Endometrial microvascular endothelial cells (primary cell): ENCODE measurements around the gene PRSS35. TPM values are rescaled to one million over a fixed set of nuclear protein-coding genes. Genes with fewer than 3 reads are reported as not detected.
"Not testable (repeated sequence)": the region's sequence is repeated elsewhere in the genome, so short reads cannot be mapped to it uniquely, and the experiment has no call there.

Experiments
- in situ Hi-C: cut with HindIII; loops from 2 replicates; pipeline ENCODE4 v1.10.0; 2017; ENCODE audit warnings: low sequenced_read_pairs, low pct_unique_long_range_greater_than_20kb; ENCODE audit errors: inconsistent ontology term
- total RNA-seq: library from RNA; depleted of rRNA; stranded (reverse); fragments of >200 nt; gene quantifications from one replicate; pipeline ENCODE4 v1.2.3, GENCODE V29; 2015; ENCODE audit errors: inconsistent ontology term

Gene PRSS35
- total RNA-seq, 1 donor from 2014 or later, result 0.28 TPM

DNA sequence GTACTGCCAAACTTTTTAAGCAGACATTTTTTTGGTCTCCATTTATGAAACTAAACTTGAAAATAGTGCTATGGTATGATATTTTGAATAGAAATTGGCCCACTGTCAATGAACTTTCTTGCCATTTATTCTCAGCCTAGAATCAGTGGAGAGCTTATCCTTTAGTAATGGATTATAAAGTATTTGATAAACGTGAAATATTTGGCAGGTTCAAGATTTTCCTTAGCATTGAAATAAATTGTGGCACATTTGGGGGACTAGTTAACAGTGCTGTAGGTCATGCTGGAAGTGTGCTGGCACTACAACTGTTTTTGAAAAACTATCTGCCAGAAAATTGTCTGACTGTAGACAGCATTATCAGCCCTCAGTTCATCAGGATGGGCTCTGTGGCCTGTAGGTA, 2.1 kb downstream of the PRSS35 start:
- in situ Hi-C loops, result loop anchor here (5.0 kb wide), 1 partner anchor 297 kb away; no protein-coding TSS in a partner anchor

DNA sequence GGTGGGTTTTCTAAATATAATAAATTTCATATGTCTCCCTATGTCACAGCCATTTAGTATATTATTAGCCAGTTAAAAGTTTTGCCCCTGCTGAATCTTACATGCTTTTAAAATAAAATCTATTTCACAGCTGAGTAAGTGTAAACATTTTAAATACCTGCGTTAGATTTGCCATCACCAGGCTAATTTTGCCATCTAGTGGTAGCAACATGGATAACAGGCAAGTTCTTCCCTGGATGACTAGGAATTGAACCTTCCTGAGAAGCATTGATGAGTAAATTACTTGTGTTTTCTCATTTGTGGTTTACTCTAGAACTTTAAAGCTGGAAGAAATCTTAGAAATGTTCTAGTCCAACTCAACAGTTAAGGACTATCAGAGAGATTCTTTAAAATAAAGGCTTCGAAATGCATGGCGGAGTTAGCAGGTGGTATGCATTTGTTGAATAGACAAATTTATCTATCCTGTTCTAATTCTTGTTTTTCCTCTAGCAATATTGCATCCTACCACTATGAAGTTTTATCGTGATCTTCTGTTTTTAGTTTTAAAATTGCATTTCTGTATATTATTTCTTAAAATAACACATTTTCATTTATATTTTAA, 2.6 kb downstream of the PRSS35 start:
- in situ Hi-C loops, result loop anchor here (5.0 kb wide), 1 partner anchor 298 kb away; no protein-coding TSS in a partner anchor

DNA sequence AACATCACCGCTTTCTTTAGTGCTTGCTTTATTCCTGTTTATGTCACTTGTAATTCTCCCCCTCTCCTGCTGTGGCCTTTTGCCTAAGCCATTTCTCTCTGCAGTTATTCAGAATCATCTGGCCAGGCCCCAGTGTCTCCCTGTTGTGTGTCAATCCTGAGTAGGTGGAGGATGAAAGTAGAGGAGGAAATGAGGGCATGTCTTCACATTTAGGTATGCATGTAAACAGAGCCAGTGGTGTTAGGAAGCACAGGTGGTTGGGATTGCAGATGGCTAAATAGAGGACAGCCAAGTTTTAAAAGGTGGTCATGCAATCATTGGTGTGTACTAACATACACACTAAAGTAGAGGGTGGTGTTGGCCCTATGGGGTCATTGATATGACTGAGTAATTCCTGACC, 5.2 kb downstream of the PRSS35 start:
- in situ Hi-C loops, result no loop called here

DNA sequence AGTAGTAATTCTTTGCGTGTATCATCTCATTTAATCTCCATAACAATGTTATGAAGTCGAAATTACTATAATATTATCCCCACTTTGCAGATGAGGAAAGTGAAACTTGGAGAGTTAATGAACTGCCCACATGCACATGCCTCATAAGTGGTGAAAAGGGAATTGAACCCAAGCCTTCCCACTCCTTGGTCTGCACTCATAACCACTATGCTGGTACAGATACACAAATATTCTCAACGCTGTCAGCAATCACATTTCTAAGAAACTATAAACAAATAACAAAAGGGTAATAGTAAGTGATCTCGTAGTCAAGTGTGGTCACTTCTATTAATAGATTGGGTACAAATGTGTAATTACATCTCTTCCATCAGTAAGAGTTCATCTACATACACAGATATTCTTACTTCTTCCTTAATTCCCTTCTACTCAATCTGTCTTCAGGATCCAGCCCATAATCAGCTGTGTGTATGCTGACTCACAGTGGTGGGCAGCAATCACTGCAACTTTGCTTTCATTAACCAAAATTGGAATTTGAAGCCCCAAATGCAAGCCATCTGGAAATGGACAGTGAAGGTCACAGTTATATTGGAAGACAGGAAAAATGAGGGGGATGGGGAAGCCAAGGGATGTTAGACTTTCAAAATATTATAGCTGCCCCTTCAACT, 6.6 kb downstream of the PRSS35 start:
- in situ Hi-C loops, result no loop called here

DNA sequence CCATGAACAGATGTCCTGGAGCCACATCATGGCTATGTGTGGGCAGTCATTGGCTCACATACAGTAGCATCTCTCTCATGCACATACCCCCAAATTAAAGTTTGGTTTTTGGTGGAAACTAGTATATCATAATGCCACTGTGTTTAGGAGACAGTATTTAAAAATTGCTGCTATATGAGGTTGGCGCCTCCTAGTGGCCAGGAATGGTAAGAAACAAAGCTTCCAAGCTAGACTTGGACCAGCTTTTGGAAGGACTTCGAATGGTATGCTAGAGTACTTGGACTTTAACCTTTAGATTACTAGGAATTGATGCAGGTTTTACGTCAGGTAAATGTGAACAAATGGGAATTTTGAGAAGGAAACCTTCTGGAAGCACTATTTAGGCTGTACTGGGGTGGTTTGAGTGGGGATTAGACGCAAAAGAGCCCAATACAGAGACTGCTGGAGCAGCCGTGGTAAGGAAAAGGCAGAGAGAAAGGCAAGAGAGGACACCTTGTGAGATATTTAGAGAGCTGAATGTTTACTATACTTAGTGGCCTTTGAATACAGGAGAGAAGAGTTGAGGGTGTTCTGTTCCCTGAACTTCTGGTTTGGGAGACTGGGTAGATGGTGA, 23.8 kb downstream of the PRSS35 start:
- in situ Hi-C loops, result no loop called here

DNA sequence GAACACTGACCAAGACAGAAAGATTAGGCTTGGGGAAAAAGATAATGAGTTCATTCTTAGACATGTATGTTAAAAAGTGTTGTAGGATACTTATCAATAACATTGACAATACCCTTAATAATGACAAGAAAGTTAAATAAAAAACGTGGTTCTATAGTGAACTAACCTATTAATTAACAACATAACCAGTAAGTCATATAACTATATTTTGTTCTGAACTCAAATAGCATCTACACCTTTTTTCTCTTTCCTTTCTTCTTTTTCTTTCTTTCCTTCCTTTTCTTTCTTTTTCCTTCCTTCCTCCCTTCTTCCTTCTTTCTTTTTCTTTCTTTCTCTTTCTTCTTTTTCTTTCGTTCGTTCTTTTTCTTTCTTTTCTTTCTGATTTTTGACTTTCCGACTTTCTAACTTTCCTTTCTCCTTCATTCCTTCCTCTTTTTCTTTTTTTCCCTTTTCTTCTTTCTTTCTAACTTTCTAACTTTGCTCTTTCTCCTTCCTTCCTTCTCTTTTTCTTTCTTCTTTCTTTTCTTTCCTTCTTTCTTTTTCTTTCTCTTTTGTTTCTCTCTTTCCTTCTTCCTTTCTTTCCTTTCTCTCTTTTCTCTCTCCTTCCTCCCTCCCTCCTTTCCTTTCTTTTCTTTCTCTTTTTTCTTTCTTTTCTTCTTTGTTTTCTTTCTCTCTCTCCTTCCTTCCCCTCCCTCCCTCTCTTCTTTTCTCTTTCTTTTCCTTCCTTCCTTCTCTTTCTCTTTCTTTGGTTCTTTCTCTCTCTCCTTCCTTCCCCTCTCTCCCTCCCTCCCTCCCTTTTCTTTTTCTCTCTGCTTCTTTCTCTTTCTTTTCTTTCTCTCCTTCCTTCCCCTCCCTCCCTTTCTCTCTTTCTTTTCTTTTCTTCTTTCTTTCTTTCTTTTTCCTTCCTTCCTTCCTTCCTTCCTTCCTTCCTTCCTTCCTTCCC, 24.6 kb downstream of the PRSS35 start:
- in situ Hi-C loops, result no loop called here

DNA sequence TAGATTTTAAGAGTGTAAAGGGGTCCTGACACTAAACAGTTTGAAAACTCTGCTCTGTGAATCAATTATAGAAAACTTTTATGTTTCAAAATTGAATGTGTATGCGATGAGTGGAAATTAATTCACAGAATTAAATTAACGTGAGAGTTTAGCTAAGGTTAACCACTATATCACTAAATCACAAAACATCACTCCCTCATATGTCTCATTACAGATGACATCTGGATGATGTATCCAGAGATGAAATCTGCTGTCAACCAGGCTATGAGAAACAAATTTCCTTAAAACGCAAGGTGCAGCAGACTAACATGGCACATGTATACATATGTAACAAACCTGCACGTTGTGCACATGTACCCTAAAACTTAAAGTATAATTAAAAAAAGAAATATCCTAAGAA, 27.3 kb downstream of the PRSS35 start:
- in situ Hi-C loops, result no loop called here

DNA sequence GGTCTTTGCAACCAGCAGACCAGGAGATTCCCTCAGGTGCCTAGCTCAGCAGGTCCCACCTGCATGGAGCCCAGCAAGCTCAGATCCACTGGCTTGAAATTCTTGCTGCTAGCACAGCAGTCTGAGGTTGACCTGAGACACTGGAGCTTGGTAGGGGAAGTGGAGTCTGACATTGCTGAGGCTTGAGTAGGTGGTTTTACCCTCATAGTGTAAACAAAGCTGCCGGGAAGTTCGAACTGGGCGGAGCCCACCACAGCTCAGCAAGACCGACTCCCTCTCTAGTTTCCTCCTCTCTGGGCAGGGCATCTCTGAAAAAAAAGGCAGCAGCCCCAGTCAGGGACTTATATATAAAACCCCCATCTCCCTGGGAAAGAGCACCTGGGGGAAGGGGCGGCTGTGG, 34.3 kb downstream of the PRSS35 start:
- in situ Hi-C loops, result no loop called here

DNA sequence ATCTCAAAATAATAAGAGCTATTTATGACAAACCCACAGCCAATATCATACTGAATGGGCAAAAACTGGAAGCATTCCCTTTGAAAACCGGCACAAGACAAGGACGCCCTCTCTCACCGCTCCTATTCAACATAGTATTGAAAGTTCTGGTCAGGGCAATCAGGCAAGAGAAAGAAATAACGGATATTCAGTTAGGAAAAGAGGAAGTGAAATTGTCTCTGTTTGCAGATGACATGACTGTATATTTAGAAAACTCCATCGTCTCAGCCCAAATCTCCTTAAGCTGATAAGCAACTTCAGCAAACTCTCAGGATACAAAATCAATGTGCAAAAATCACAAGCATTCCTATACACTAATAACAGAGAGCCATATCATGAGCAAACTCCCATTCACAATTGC, 38.1 kb downstream of the PRSS35 start:
- in situ Hi-C loops, result not testable (repeated sequence)

DNA sequence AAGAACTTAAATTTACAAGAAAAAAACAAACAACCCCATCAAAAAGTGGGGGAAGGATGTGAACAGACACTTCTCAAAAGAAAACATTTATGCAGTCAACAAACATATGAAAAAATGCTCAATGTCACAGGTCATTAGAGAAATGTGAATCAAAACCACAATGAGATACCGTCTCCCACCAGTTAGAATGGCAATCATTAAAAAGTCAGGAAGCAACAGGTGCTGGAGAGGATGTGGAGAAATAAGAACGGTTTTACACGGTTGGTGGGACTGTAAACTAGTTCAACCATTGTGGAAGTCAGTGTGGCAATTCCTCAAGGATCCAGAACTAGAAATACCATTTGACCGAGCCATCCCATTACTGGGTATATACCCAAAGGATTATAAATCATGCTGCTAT, 39.4 kb downstream of the PRSS35 start:
- in situ Hi-C loops, result not testable (repeated sequence)

DNA sequence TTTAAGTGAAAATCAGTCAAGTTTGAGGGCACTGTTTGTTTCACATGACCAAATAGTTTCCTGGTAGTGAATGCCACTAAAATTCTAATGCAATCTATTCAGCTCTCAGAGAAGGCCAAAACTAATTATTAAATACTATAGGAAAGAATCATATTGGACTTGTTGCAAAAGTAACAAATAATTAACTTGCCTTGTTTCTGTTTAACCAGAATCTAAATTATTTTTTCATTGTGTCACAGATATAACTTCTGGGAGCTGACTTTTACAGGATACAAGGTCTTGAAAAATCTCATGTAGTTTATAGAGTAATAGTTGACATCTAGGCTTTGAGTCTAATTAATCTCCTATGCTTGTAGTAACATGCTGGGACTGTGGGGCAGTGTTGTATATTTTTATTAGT, 44.5 kb downstream of the PRSS35 start:
- in situ Hi-C loops, result no loop called here

DNA sequence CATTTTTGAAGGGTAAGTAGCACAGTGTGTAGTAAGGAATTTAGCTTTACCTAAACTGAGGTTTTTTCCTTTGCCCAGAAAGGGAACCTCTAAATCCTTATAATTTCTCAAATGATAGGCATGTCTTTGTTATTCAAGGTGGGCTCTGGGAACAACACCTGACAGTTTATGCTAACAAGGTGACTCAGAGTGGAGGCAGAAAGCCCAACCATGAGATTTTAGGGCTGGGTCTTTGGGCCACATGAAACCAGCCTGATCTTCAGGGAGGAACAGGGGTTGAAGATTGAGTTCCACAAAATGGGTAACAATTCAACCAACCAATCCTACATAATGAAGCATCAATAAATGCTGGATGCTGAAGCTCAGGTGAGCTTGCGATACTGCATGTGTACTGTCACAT, 46.6 kb downstream of the PRSS35 start:
- in situ Hi-C loops, result no loop called here

DNA sequence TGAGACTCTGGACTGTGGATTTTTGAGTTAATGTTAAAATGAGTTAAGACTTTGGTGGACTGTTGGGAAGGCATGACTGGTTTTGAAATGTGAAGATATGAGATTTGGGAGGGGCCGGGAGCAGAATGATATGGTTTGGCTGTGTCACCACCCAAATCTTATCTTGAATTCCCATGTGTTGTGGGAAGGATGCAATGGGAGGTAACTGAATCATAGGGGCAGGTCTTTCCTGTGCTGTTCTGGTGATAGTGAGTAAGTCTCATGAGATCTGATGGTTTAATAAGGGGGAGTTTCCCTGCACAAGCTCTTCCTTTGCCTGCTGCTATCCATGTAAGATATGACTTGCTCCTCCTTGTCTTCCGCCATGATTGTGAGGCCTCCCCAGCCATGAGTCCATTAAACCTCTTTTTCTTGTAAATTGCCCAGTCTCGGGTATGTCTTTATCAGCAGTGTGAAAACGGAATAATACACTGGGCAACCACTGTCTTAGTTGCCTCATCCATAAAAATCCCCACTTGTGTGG, 59.4 kb downstream of the PRSS35 start:
- in situ Hi-C loops, result not testable (repeated sequence)

DNA sequence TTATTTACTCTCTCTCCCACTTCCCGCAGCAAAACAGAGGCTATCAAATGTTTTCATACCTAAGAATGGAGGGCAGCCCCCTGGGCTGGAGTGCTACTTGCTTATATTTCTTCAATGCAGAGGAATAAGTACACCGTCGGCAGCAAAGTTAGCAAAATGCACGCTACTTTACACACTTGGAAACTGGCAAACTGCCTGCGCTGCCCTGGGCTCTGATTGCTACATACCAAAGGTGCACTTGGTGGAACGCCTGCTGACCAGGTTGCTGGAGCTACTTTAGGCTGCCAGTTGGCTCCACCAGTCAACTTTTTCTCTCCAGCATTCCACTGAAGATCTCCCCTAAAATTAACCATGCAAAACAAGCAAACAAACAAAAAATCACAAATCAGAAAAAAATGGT, 62.4 kb downstream of the PRSS35 start:
- in situ Hi-C loops, result no loop called here

Other genes with a start within 250 kb of the PRSS35 start
- 22.7 TPM for gene ME1, start 81.5 kb upstream of the PRSS35 start, total RNA-seq
- not detected for gene SNAP91, start 196.6 kb downstream of the PRSS35 start, total RNA-seq